CD4-positive, CD25-positive, alpha-beta regulatory T cell (primary cell): Measurements from ENCODE around the gene CSK. TPM values are rescaled to one million over a fixed set of nuclear protein-coding genes. Genes with fewer than 3 reads are reported as not detected.
"Not testable (repeated sequence)": the region's sequence is repeated elsewhere in the genome, so short reads cannot be mapped to it uniquely, and the experiment has no call there.

ENCODE experiments used
- ATAC-seq, 2 donors: fragments of 150-1000 bp; cut with Tn5 transposase; one replicate each; pipeline ENCODE4 v1.10.0; 2021; ENCODE audit warnings: low read depth in 2 of 2, moderate number of reproducible peaks in 2 of 2, moderate library complexity in 1 of 2
- DNase-seq, 3 donors: peaks; one replicate each; pipeline versions ENCODE4 v3.0.0 to v3.0.0-alpha.2; 2012 to 2022; ENCODE audit warnings: mixed read lengths in 1 of 3
- H3K27ac ChIP-seq: one replicate; pipeline ENCODE4 v1.7.0; 2013; ENCODE audit warnings: mild to moderate bottlenecking, low read length; ENCODE audit not compliant: insufficient read depth, poor library complexity, severe bottlenecking
- H3K27me3 ChIP-seq: one replicate; pipeline ENCODE4 v1.7.0; 2013; ENCODE audit warnings: low read length; ENCODE audit not compliant: control insufficient read depth, insufficient read depth
- H3K36me3 ChIP-seq: one replicate; pipeline ENCODE4 v1.7.0; 2013; ENCODE audit warnings: mild to moderate bottlenecking, low read length, moderate library complexity; ENCODE audit not compliant: control insufficient read depth, insufficient read depth
- H3K4me1 ChIP-seq: 2 replicates; pipeline ENCODE4 v1.7.0; 2013; ENCODE audit warnings: mild to moderate bottlenecking, low read length; ENCODE audit not compliant: insufficient read depth, control insufficient read depth, poor library complexity, severe bottlenecking
- H3K4me3 ChIP-seq: one replicate; pipeline ENCODE4 v1.7.0; 2013; ENCODE audit warnings: low read depth, mild to moderate bottlenecking, low read length, moderate library complexity
- H3K9me3 ChIP-seq, 2 experiments: 1 replicate in 1 of 2; 2 replicates in 1 of 2; pipeline ENCODE4 v1.7.0; 2013; ENCODE audit warnings: low read length in 2 of 2, mild to moderate bottlenecking in 1 of 2, moderate library complexity in 1 of 2; ENCODE audit not compliant: control insufficient read depth in 2 of 2
- H3K27ac Mint-ChIP-seq, 3 donors: one replicate each; pipeline ENCODE4 v1.8.0; 2020 to 2022; ENCODE audit warnings: mild to moderate bottlenecking in 3 of 3, mixed read lengths in 3 of 3, moderate library complexity in 2 of 3
- H3K27me3 Mint-ChIP-seq: one replicate; pipeline ENCODE4 v1.8.0; 2022; ENCODE audit warnings: mild to moderate bottlenecking, mixed read lengths
- H3K36me3 Mint-ChIP-seq: one replicate; pipeline ENCODE4 v1.8.0; 2020; ENCODE audit warnings: mixed read lengths
- H3K4me1 Mint-ChIP-seq, 4 donors: one replicate each; pipeline ENCODE4 v1.8.0; 2020 to 2022; ENCODE audit warnings: mixed read lengths in 4 of 4, mild to moderate bottlenecking in 1 of 4
- H3K4me3 Mint-ChIP-seq, 4 donors: one replicate each; pipeline ENCODE4 v1.8.0; 2020 to 2022; ENCODE audit warnings: mild to moderate bottlenecking in 4 of 4, mixed read lengths in 4 of 4, moderate library complexity in 3 of 4
- H3K9me3 Mint-ChIP-seq, 7 donors: one replicate each; pipeline ENCODE4 v1.8.0; 2020 to 2022; ENCODE audit warnings: mixed read lengths in 7 of 7, mild to moderate bottlenecking in 3 of 7, moderate library complexity in 2 of 7
- polyA plus RNA-seq, 4 donors: library from polyadenylated mRNA; unstranded; fragments of 300-500 nt; fragmentation: Illumina TruSeq; gene quantifications; one replicate each; pipeline ENCODE4 v1.2.3, GENCODE V29; 2021
- total RNA-seq: library from RNA; stranded (reverse); gene quantifications from one replicate; pipeline ENCODE4 v1.2.3, GENCODE V29; 2022

The CSK gene
- 257 TPM for total RNA-seq
- polyA plus RNA-seq = 100 to 1,000 TPM; 131 to 151 (median 141) TPM

DNA sequence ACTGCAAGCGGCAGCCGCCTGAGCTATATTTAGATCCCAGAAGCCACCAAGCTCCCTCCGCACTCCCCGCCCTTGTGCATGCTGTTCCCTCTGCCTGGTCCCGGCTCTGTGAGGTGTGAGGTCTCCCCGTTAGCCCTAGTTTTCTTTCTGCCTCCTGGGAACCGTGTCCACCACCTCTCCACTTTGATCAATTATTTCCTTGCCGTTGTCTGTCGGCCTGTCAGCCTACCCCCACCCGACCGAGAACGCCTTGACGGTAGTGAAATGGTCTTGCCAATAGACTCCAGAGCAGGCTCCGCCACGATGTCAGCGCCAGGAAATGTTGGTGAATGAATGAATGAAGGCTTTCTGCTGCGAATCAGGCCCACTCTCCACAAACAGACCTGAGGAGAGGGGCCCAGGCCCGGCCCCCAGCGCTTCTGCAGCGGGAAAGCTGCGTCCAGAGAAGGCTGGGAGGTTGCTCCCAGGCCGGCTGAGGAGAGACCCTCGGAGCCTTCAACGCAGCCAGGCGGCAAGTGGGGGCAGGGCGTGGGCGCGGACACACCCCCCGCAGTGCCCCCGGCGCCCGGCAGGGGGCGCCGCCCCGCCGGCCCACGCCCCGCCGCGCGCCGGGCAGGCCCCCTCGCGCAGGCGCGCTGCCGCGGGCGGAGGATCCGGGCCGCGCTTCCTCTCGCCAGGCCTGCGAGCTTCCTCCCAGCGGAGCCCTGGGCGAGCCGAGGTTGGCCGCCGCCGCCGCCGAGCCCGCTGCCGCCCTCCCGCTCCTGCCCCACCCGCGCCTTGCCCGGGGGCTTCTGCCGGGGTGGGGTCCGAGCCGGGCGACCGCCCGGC is at the start of gene CSK:
CSK (plus strand) TSS at position 650 of the 828 bp plus-strand sequence. CDS start 16,218 bp downstream, outside the sequence.
- H3K9me3 Mint-ChIP-seq = no peaks in the 10 kb centered on the region
- H3K27me3 Mint-ChIP-seq = peaks cover 8% of the 10 kb centered on the region
- Histone ChIP-seq H3K36me3 (no peaks in the 10 kb centered on the region), H3K4me3 (peak within 1 kb of the TSS; percentile 92), H3K9me3 (no peaks in the 10 kb centered on the region), H3K27ac (peak within 1 kb of the TSS; percentile 95), H3K27me3 (no peaks in the 10 kb centered on the region), H3K4me1 (peaks cover 90% of the 10 kb centered on the region)
- H3K4me3 Mint-ChIP-seq = peak within 1 kb of the TSS; percentile 94 to 98 (median 96)
- peak within 1 kb of the TSS; percentile 97 to 100 (median 99) for H3K27ac Mint-ChIP-seq
- peaks cover 13% of the 10 kb centered on the region for H3K36me3 Mint-ChIP-seq
- DNase-seq (peak; percentile 76 to 83 (median 82)), ATAC-seq (peak; percentile 62 to 63)
- H3K4me1 Mint-ChIP-seq = peaks cover 23 to 75% (median 50%) of the 10 kb centered on the region in 4 donors

DNA sequence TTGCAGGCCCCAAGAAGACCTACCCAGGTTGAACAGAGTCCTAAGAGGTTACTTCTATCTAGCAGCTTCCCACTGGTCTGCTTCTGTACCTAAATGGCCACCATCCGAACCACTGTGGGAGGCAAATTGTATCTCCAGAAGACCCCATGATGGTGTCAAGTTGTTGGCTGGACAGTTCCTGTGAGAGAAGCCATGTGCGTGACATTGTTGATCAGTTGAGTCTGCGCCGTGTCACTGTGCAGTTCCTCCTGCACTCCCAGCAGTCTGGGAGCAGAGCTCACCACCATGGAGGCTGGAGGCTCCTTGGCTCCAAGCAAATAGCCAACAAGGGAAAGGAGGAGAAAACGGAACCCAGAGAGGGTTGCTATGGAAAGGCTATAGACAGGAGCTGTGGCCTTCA is 49.0 kb upstream of the CSK start:
- Mint-ChIP-seq H3K9me3 (peaks cover 0 to 6% (median 0%) of the 10 kb centered on the region in 7 donors), H3K36me3 (no peaks in the 10 kb centered on the region), H3K4me3 (no peak overlapping the region), H3K27me3 (peaks cover 53% of the 10 kb centered on the region), H3K27ac (no peak overlapping the region), H3K4me1 (peaks cover 0 to 2% (median under 1%) of the 10 kb centered on the region in 4 donors)
- H3K27me3 ChIP-seq = peaks cover 7% of the 10 kb centered on the region
- ATAC-seq (no peak), DNase-seq (no peak)
- no peak overlapping the region for H3K4me3 ChIP-seq
- no peaks in the 10 kb centered on the region for H3K36me3 ChIP-seq
- H3K9me3 ChIP-seq = no peaks in the 10 kb centered on the region
- no peak overlapping the region for H3K27ac ChIP-seq
- H3K4me1 ChIP-seq = no peaks in the 10 kb centered on the region

DNA sequence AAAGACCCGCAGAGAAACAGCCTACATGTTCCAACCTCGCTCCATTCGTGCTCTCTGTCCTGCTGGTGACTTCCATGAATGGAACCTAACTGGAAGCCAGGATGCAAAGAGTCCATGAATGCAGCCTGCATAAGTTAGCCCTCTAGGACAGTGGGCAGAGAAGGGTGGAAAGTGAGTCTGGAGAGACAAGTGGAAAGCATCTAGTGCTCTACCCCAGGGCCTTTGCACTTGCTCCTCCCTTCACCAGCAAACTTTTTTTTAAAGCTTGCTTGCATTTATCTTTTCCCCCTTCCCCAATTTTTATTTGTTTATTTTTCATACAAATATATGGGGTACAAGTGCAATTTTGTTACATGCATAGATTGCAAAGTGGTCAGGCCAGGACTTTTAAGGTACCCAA is 48.6 kb upstream of the CSK start:
- no peak for DNase-seq
- Histone ChIP-seq H3K27ac (no peak overlapping the region), H3K36me3 (no peaks in the 10 kb centered on the region), H3K4me1 (no peaks in the 10 kb centered on the region), H3K9me3 (peaks cover 0 to 2% of the 10 kb centered on the region in 2 experiments), H3K27me3 (peaks cover 7% of the 10 kb centered on the region), H3K4me3 (no peak overlapping the region)
- peaks cover 0 to 7% (median 4%) of the 10 kb centered on the region in 7 donors for H3K9me3 Mint-ChIP-seq
- no peaks in the 10 kb centered on the region for H3K36me3 Mint-ChIP-seq
- no peak for ATAC-seq
- H3K27ac Mint-ChIP-seq = no peak overlapping the region
- H3K4me1 Mint-ChIP-seq = peaks cover 0 to 2% (median 0%) of the 10 kb centered on the region in 4 donors
- H3K27me3 Mint-ChIP-seq = peaks cover 51% of the 10 kb centered on the region
- no peak overlapping the region for H3K4me3 Mint-ChIP-seq

DNA sequence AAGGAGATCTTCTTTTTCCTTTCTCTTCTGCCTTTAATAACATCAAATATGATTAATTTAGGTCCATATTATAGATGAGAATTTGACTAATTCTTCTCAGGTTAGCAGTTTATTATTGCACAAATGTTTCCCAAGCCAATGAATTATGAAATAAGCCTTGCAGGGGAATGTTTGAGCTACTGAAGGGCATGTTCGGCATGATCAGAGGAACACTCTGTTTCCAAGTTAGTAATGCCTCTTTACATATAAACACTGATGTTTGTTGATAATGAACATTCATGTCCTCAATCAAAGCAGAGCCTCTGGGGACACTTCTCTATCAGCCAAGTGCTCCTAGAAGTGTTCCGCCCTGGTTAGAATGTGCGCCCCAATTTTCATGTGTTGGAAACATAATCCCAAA is 46.6 kb upstream of the CSK start:
- H3K9me3 ChIP-seq = peaks cover 0 to 2% of the 10 kb centered on the region in 2 experiments
- H3K27me3 ChIP-seq = peaks cover 7% of the 10 kb centered on the region
- Mint-ChIP-seq H3K4me1 (peaks cover 0 to 2% (median 0%) of the 10 kb centered on the region in 4 donors), H3K27me3 (peaks cover 55% of the 10 kb centered on the region), H3K4me3 (no peak overlapping the region), H3K27ac (no peak overlapping the region), H3K9me3 (peaks cover 0 to 7% (median 4%) of the 10 kb centered on the region in 7 donors), H3K36me3 (no peaks in the 10 kb centered on the region)
- DNase-seq (no peak), ATAC-seq (no peak)
- H3K4me3 ChIP-seq = no peak overlapping the region
- no peaks in the 10 kb centered on the region for H3K4me1 ChIP-seq
- no peak overlapping the region for H3K27ac ChIP-seq
- H3K36me3 ChIP-seq = no peaks in the 10 kb centered on the region

DNA sequence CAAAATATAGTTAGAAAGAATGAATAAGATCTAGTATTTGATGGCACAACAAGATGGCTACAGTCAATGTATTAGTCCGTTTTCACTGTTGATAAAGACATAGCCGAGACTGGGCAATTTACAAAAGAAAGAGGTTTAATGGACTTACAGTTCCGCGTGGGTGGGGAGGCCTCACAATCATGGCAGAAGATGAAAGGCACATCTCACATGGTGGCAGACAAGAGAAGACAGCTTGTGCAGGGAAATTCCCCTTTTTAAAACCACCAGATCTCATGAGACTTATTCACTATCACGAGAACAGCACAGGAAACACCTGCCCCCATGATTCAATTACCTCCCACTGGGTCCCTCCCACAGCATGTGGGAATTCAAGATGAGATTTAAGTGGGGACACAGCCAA is 43.6 kb upstream of the CSK start:
- not testable (repeated sequence) for ATAC-seq, H3K4me3 Mint-ChIP-seq, H3K27ac ChIP-seq, H3K36me3 Mint-ChIP-seq, H3K27me3 ChIP-seq, H3K4me1 Mint-ChIP-seq, H3K36me3 ChIP-seq, H3K9me3 ChIP-seq, H3K27ac Mint-ChIP-seq, H3K4me1 ChIP-seq, DNase-seq, H3K4me3 ChIP-seq
- Mint-ChIP-seq H3K9me3 (peaks cover 0 to 11% (median 6%) of the 10 kb centered on the region in 7 donors), H3K27me3 (peaks cover 51% of the 10 kb centered on the region)

DNA sequence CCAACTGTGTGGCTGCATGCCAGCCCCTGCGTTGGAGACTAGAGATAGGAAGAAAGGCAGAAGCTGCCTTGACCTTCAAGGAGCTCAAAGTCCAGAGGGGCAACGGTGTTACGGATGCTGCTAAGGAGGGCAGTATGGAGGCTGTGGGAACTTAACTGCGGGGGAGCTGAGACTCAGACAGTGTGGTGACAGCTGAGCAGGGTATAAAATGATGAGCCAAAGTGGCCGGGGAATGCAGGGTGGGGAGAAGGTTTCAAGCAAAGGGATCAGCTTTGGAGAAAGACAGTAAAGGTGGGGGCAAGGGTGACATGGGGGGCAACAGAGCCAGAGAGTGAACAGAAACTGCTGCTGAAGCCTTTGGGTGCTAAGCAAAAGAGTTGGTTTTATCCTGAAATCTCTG is 39.5 kb upstream of the CSK start:
- no peak overlapping the region for H3K27ac Mint-ChIP-seq
- ATAC-seq (no peak), DNase-seq (no peak)
- Histone ChIP-seq H3K9me3 (peaks cover 2 to 5% of the 10 kb centered on the region in 2 experiments), H3K36me3 (no peaks in the 10 kb centered on the region), H3K4me3 (no peak overlapping the region), H3K4me1 (no peaks in the 10 kb centered on the region), H3K27ac (no peak overlapping the region), H3K27me3 (peaks cover 2% of the 10 kb centered on the region)
- H3K9me3 Mint-ChIP-seq = peaks cover 0 to 9% (median 6%) of the 10 kb centered on the region in 7 donors
- H3K4me3 Mint-ChIP-seq = no peak overlapping the region
- peaks cover 15% of the 10 kb centered on the region for H3K27me3 Mint-ChIP-seq
- no peaks in the 10 kb centered on the region for H3K4me1 Mint-ChIP-seq
- no peaks in the 10 kb centered on the region for H3K36me3 Mint-ChIP-seq

DNA sequence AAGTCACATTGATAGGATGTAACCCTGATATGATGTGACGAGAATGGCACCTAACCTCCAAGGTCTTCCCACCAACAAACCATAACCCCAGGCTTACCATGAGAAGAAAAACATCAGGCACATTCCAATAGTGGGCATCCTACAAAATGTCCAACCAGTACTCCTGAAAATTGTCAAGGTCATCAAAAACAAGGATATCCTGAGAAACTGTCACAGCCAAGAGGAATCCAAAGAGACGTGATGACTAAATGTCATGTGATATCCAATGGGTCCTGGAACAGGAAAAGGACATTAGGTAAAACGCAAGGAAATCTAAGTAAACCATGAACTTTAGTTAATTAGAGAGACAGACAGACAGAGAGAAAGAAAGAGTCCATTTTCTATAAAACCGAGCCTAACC is 35.5 kb upstream of the CSK start:
- no peaks in the 10 kb centered on the region for H3K4me1 Mint-ChIP-seq
- Histone ChIP-seq H3K27ac (no peak overlapping the region), H3K9me3 (peaks cover 0 to 5% of the 10 kb centered on the region in 2 experiments), H3K36me3 (no peaks in the 10 kb centered on the region), H3K4me1 (no peaks in the 10 kb centered on the region), H3K4me3 (no peak overlapping the region), H3K27me3 (peaks cover 2% of the 10 kb centered on the region)
- no peak for ATAC-seq
- H3K4me3 Mint-ChIP-seq = no peak overlapping the region
- no peaks in the 10 kb centered on the region for H3K36me3 Mint-ChIP-seq
- H3K27ac Mint-ChIP-seq = no peak overlapping the region
- peaks cover 10% of the 10 kb centered on the region for H3K27me3 Mint-ChIP-seq
- DNase-seq = no peak
- H3K9me3 Mint-ChIP-seq = peaks cover 0 to 6% (median 0%) of the 10 kb centered on the region in 7 donors
